Measurements from ENCODE around the gene ASAP2.
A peak's percentile ranks its signal among the peaks of the same experiment; 100 is the strongest.

Gene ASAP2

DNA sequence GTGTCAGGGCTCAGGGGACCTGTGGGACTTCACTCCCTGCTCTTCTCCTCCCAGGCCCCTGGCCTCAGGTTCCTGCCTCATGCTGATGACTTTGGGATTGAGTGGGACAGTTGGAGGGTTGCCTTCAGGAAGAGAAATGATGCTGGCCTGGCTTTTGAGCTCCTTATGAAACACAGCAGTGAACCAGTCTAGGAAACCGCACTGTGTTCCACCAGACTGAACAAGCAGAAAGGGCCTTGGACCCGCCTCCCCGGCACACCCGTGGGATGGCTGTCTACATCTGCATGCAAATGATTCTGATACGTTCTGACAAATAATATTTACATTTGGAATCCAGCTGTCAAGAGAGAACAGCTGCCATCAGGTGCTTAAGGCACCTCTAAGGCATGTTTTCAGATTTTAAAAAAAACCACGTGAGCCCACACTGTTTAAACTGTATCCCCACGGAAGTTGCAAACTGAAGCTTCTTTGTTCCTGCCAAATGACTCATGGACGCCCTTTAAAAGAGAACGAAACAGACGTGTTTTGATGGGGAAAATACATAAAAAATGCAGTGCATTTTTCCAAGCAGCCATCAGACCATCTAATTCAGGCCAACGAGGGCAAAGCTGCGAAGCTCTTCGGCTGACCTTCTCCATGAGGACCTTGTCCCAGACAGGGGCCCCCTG lies 27.6 kb upstream of the ASAP2 start:
- intact Hi-C loops (cut with DNase I): no loop called here

DNA sequence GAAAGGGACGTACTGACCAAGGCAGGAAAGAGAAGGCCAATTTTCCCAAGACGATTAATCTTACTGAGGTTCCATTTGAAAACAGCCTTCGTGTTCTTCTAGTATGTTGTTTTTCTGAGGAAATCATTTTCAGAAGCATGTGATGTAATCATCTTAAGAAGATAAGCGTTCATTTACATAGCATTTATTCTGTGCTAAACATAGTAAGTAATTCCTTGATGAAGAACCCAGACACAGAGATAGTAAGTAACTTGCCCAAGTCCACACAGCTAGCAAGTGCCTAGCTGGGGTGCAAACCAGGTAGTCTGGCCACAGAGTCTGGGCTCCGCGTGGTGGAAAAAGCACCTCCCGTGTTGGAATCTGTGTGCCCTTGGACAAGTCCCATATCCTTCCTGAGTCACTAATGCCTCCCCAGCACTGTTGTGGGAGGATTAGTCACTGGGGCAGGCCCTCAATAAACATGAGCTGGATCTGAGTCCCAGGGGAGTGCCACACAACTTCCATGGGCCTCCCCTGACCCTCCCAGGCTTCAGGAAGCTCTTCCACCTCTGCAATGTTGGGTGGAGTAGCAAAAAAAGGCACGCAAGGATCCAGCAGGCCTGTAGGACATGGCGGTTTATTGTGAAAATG lies 26.9 kb upstream of the ASAP2 start:
- DNase-seq: no peak
- intact Hi-C loops (cut with DNase I): no loop called here

More for the DNA sequence above, 27.6 kb upstream of the ASAP2 start:
- peak; percentile 22 to 82 (median 60) for DNase-seq

DNA sequence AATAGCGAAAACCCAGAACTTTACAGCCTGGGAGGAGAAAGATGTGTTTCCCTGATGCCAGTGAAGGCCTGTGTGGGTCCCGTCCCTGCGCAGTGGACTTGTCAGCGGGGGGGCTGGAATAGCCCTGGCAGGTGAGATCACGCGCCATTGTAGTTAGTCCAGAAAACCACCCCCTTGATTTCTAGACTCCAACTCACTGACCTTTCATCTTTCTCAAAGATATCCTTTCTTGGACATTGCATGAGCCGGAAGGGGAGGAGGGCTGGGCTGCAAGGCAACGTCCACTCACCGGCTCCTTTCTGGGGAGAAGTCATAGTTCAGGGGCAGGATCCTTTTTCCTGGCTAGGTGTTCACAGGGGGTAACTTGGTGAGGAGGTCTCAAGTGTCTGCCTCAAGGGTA lies 22.3 kb upstream of the ASAP2 start:
- intact Hi-C loops (cut with DNase I): no loop called here
- DNase-seq: no peak

DNA sequence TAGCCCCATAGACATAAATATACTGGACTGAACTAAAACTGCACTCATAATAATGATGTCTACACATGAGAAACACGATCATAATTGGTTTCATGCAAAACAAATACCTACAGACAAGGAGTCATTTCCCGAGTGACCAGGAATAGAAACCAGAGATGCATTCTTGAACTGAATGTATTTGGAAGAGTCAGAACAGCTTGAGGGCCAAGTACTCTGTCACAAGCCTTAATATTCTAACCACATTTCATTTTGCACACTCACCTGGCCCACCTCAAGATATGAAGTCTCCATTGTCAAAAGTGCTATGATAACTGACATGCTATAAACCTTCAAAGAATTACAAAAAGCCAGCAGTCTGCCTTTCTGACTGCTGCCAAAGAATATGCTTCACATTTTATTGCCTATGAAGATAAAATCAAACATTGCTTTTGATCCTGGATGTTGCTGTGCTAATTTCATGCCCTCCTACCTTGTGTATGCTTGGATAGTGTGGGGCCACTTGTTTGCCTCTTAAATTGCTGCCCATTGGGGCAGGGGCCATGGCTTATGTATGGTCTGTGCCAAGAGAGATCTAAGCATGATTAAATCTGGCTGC lies 18.9 kb upstream of the ASAP2 start:
- intact Hi-C loops (cut with DNase I): no loop called here
- DNase-seq: no peak

DNA sequence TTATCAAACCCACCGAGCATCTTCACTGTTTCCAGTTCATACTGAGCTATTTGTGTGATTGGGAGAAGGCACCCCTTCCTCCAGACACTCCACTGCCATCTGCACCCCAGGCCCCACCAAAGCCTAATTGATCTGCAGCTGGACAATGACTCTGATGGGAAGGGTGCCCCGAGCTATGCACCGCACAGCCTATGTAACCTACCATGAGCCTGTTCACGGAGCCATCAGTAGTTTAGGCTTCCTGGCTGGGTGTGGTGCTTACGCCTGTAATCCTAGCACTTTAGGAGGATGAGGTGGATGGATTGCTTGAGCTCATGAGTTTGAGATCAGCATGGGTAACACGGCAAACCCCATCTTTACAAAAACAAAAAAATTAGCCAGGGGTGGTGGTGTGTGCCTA lies 17.8 kb upstream of the ASAP2 start:
- DNase-seq: no peak
- intact Hi-C loops (cut with DNase I): no loop called here

DNA sequence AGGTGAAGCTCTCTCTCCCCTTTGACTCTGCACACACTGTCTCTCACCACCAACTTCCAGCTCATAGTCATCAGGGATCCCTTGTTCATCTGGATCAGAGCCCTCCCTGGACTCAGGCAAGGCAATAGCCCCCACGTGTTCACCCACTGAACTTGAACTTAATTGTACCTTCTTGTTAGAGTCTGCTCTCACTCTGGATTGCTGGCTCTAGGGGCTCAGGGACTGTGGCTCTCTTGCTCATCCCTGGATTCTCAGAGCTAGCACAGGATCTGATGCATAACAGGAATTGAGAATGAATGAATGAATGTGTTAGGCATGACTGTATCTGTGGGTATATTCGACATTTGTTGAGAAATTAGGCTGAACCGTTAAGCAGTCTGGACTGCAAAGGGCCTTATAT lies 16.7 kb upstream of the ASAP2 start:
- intact Hi-C loops (cut with DNase I): no loop called here

DNA sequence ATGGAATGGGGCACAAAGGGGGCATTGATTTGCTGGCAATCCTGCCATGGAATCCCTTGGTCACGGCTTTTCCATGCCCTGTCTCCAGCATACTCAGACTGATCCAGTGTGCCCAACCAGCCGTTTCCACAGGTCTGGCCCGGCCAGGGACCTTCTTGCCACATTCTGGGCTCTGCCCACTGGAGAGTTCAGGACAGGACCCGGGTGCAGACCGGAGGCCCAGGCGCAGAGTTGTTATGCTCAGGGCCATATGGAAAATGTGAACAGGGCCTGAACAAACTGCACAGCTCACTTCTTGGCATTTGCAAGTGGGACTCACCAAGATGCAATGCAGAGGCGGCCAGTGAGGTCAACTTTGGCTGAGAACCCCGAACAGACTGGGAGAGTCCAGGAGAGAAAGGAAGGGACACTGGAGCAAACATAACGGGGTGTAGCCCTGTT lies 15.6 kb upstream of the ASAP2 start:
- peak in 41 of 42 donors; percentile 27 to 83 (median 62) for DNase-seq
- intact Hi-C loops (cut with DNase I): no loop called here

More for the DNA sequence above, 16.7 kb upstream of the ASAP2 start:
- DNase-seq: no peak

DNA sequence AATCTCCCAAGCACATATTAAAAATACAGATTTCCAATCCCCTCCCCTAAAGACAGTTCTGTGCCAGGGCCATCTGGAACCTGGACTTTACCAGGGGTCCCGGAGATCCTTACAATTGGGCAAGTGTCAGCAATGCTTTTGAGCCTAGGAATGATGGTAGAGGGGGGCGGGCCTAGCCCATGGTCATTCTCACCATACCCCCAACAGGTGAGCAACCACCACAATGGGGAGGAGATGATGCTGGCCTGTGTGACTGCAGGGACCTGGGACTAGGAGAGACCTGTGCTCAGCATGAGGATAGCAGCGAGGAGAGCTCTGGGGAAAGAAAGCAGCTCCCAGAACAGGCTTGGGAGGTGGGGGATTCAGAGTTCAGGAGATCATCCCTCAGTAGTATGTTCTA lies 13.9 kb upstream of the ASAP2 start:
- DNase-seq: no peak
- intact Hi-C loops (cut with DNase I): no loop called here

DNA sequence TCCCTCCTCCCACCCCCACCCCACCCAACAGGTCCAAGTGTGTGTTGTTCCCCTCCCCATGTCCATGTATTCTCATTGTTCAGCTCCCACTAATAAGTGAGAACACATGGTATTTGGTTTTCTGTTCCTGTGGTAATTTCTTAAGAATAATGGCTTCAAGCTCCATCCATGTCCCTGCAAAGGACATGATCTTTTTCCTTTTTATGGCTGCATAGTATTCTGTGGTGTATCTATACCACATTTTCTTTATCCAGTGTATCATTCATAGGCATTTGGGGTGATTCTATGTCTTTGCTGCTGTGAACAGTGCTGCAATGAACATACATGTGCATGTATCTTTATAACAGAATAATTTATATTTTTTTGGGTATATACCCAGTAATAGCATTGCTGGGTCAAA lies 12.3 kb upstream of the ASAP2 start:
- no peak for DNase-seq
- intact Hi-C loops (cut with DNase I): no loop called here

DNA sequence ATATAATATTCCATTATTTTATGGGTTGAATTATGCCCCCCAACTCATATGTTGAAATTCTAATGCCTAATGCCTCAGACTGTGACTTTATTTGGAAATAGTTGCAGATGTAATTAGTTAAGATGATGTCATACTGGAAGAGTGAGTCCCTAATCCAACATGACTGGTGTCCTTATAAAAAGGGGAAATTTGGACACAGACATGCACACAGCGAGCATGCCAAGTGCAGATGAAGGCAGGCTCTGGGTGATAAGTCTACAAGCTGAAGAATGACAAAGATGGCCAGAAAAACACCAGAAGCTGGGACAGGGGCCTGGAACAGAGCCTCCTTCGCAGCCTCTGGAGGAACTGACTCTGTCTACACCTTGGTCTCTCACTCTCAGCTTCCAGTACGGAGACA lies 10.0 kb upstream of the ASAP2 start:
- intact Hi-C loops (cut with DNase I): no loop called here

DNA sequence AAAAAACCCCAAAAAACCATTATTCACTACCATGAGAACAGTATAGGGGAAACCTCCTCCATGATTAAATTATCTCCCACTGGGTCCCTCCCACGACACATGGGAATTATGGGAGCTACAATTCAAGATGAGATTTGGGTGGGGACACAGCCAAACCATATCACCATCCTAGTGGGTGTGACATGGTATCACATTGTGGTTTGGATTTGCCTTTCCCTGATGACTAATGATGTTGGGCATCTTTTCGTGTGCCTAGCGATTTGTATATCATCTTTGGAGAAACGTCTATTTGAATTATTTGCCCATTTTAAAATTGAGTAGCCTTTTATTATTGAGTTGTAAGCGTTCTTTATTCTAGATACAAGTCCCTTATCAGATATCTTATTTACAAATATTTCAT lies 8.7 kb upstream of the ASAP2 start:
- no peak for DNase-seq
- intact Hi-C loops (cut with DNase I): no loop called here

More for the DNA sequence above, 10.0 kb upstream of the ASAP2 start:
- peak in 1 of 42 donors; percentile 16 for DNase-seq

DNA sequence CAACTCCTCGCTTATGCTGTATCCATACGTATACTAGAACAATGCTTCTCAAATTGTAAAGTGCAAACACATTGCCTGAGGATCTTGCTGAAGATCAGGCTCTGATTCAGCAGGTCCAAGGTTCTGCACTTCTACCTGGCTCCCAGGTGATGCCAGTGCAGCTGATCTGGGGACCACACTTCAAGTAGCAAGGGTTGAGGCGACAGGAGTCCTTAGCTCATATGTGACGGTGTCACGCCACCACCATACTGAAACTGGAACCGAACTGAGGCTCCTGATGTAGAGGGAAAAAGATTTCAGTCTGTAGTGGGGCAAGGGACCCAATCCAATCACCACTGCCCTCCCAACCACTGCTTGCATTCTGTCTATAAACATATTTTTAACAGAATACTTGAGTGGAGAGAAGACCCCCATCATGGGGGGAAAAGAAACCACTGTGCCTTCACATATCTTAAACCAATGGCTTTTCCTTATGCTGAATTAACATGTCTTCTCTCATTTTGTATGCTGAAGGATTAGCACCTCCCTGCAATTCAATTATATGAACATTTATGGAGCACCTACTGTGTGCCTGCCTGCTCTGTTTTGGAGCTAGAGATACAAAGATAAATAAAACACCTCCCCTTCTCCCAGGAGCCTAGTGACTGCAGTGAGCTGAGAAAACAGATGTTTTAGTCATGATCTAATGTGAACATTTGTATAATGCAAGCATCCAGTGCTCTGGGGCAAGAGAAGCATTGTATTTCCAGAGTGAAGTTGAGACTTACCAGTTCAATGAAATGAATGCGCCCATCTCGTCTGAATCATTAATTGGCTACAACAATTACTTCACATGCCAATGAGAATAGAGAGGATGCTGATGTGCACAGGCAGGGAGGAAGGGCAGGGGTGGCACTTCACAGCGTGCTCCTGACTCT lies 6.6 kb upstream of the ASAP2 start:
- intact Hi-C loops (cut with DNase I): loop anchor here (10.0 kb wide), 1 partner anchor 135 kb away; no protein-coding TSS in a partner anchor
- DNase-seq: no peak

DNA sequence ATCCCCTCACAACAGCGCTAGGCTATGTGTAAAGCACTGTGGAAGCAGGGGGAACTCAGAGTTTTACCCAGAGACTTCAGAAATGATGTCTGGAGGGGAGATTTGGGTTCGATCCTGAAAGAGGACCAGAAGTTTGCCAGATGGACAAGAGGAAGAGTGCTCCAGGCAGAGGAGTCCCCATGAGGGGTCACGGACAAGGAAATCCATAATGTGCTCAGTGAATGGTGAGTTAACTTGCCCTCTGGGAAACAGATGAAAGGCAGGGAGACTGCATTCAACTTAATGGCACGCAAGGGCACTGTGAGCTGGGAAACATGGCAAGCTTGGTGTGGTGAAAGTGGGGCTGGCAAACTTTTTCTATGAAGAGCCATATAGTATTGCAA lies 6.0 kb upstream of the ASAP2 start:
- no peak for DNase-seq
- intact Hi-C loops (cut with DNase I): loop anchor here (10.0 kb wide), 1 partner anchor 134 kb away; no protein-coding TSS in a partner anchor

DNA sequence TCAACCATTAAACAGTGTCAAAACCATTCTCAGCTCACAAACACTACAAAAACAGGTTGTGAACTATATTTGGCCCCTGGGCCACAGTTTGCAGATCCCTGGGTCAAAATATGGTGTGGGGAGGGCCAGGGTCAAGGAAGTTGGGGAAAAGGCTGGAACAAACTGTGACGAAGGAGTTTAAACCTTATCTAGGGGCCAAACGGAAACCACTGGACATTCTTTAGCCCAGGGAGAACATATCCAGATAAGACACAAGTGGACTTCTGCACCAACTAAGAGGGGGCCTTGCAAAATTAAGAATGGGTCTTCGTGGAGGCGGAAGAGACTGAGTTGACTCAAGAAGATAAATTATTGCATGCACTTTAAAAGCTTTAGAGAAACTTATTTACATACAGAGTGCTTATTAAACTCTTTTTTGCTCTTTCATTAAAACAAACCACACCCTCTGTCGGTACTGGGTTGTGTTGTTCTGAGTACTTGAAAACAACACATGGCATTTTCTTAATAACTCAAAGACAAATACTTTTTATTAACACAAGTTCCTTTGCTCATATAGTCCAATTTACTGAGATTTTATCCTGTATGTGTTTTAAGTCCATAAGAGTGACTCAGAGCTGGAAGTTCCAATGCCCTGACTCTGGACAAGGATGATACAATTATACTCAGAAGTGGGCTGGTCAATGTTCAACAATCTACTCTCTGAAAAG lies 5.3 kb upstream of the ASAP2 start:
- peak in 1 of 42 donors; percentile 2 for DNase-seq
- intact Hi-C loops (cut with DNase I): loop anchor here (10.0 kb wide), 1 partner anchor 133 kb away; no protein-coding TSS in a partner anchor

DNA sequence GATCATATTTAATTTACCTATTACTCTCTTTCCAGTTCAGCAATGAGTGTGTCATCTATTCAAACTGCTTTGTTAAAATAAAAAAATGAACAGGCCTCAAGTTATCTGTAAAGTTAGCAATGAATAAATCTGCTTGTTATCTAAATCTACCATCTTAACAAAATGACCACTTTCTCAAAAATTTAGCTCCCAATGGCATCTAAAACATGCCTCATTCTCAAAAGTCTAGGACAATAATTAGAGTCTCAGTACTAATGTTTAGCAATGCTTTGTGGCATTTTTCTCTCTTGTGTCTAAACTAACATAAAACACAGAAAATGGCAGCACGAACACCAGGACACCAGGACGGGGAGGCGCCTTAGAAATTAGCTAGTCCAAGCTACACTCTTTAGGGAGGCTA lies 3.6 kb upstream of the ASAP2 start:
- intact Hi-C loops (cut with DNase I): loop anchor here (10.0 kb wide), 1 partner anchor 132 kb away; no protein-coding TSS in a partner anchor
- DNase-seq: peak in 1 of 42 donors; percentile 14

DNA sequence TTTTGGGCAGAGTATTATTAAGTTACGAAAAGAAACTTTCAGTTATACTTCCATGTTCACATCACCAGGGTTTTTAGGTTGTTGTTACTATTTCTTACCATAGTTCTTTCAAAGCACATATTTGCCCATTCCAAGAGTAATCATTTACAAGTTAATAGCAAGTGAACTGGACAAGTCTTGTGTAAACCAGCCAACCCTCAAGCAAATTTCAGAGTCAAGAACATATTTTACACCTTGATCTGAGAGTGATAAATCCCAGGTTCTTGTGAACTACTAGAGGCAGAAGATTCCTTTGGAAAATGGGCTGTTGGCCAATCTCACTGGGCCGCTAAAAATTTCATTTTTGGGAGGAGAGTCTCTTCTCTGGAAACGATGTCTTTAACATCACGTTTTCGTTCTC lies 2.7 kb upstream of the ASAP2 start:
- intact Hi-C loops (cut with DNase I): loop anchor here (10.0 kb wide), 1 partner anchor 131 kb away; no protein-coding TSS in a partner anchor
- DNase-seq: peak in 1 of 42 donors; percentile 15

DNA sequence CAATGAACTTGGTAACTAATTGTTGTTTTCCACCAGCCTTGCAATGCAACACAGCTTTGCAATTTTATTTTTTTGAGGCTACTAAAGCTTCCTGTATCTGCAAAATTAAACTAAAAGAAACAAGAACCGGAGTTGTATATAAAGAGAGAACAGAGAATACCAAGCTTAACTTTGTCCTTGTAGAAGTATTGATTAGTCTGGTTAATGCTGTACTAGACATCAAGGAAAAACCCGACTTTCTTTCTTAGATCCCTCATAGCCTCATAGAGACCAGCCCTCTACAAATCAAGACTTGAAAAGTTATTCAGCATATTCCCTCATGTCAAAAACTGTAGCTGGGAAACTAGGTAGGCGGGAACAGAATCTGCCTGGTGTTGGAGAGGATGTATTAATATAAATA lies 1.7 kb upstream of the ASAP2 start:
- intact Hi-C loops (cut with DNase I): loop anchor here (5.0 to 10.0 kb wide), 5 partner anchors 57 to 352 kb away; partner anchors contain the start of genes ADAM17, CPSF3 and ITGB1BP1
- peak in 1 of 42 donors; percentile 16 for DNase-seq

DNA sequence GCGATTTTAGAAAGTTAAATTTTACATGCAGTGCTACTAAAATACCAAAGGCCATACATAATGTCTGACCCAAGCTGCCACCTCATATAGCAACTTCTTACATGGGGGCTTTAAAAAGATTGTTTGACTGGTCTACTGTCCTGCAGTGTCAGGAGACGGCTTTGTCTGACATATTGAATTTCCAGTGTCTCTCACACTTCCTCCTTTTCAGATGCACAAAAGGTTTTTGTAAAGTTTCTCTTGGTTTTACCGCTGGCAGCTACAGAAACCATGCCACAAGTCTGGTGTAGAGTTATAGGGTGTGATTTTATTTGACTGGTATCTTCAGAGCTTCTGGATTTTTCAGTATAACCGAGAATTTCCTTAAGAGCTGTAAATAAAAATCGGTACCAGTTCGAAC lies 1.1 kb upstream of the ASAP2 start:
- intact Hi-C loops (cut with DNase I): loop anchor here (5.0 to 10.0 kb wide), 5 partner anchors 57 to 352 kb away; partner anchors contain the start of genes ADAM17, CPSF3 and ITGB1BP1

More for the DNA sequence above, 1.1 kb upstream of the ASAP2 start:
- DNase-seq: peak in 1 of 42 donors; percentile 28

Data from head of caudate nucleus (tissue), 42 donors.